GM12878 (cell line): ENCODE measurements around the gene WNK1. TPM values are rescaled to one million over a fixed set of nuclear protein-coding genes. Genes with fewer than 3 reads are reported as not detected.
A peak's percentile ranks its signal among the peaks of the same experiment; 100 is the strongest.

Experiments
- ATAC-seq: fragments of 200-7000 bp; cut with Tn5 transposase; 3 replicates; pipeline ENCODE4 v1.9.1; 2020; ENCODE audit warnings: mild to moderate bottlenecking, moderate library complexity
- BruUV-seq: library from RNA; stranded (reverse); fragments of 400-500 nt; replicated peaks from 2 replicates; lab custom pipeline; 2021; lab: Mats Ljungman, UMichigan
- CTCF ChIA-PET: fragments of 300-600 bp; sonication (Branson Sonifier 250); formaldehyde crosslinking; extraction: SDS; loops from one replicate; lab custom pipeline; 2021; ENCODE audit warnings: inconsistent platforms; lab: Yijun Ruan, JAX
- POLR2A ChIA-PET: fragments of 350-600 bp; formaldehyde crosslinking; extraction: SDS; loops from one replicate; lab custom pipeline; 2021; ENCODE audit warnings: inconsistent platforms; lab: Charles Lee
- RAD21 ChIA-PET: fragments of 300-600 bp; sonication (Branson Sonifier 250); formaldehyde crosslinking; loops from one replicate; lab custom pipeline; 2023; ENCODE audit warnings: antibody characterized with exemption; ENCODE audit not compliant: unreplicated experiment; lab: Charles Lee
- SMC1A ChIA-PET: fragments of 300-600 bp; sonication (Branson Sonifier 250); formaldehyde crosslinking; loops from one replicate; lab custom pipeline; 2023; ENCODE audit not compliant: unreplicated experiment, uncharacterized antibody; lab: Charles Lee
- DNase-seq: peaks from one replicate; pipeline ENCODE4 v3.0.0-alpha.2; 2011; ENCODE audit warnings: low read depth, low spot score
- FAIRE-seq: peaks from 3 replicates; lab custom pipeline; 2011; peaks lifted over from hg19 to GRCh38; lab: Jason Lieb, UNC
- H2AFZ ChIP-seq: 2 replicates; pipeline ENCODE4 v1.6.0; 2011; ENCODE audit warnings: low read depth, low read length, control low read depth; ENCODE audit not compliant: control insufficient read depth
- H3K27ac ChIP-seq: 2 replicates; pipeline ENCODE4 v1.5.1; 2011; ENCODE audit warnings: control low read depth; ENCODE audit not compliant: control insufficient read depth, insufficient read depth
- H3K27me3 ChIP-seq, 2 experiments: replicated peaks in 1 of 2; 2 replicates each; pipeline versions ENCODE4 v1.6.0 to v1.6.1; 2011; ENCODE audit warnings: low read length in 1 of 2; ENCODE audit not compliant: control insufficient read depth in 2 of 2, insufficient read depth in 2 of 2
- H3K36me3 ChIP-seq, 2 experiments: 2 replicates each; pipeline ENCODE4 v1.5.1; 2011; ENCODE audit warnings: low read length in 1 of 2; ENCODE audit not compliant: control insufficient read depth in 2 of 2, insufficient read depth in 2 of 2
- H3K4me1 ChIP-seq: 2 replicates; pipeline ENCODE4 v1.6.1; 2011; ENCODE audit warnings: mild to moderate bottlenecking, low read length, moderate library complexity, mixed read lengths; ENCODE audit not compliant: control insufficient read depth, insufficient read depth
- H3K4me2 ChIP-seq: 2 replicates; pipeline ENCODE4 v1.6.0; 2011; ENCODE audit warnings: control low read depth; ENCODE audit not compliant: control insufficient read depth, insufficient read depth
- H3K4me3 ChIP-seq: fragments of 200-600 bp; sonication (generic); 2 replicates; pipeline ENCODE4 v1.5.1; 2016
- H3K79me2 ChIP-seq: 2 replicates; pipeline ENCODE4 v1.6.0; 2011; ENCODE audit warnings: low read length; ENCODE audit not compliant: control insufficient read depth, insufficient read depth
- H3K9ac ChIP-seq: 2 replicates; pipeline ENCODE4 v1.8.0; 2011; ENCODE audit warnings: low read length, control low read depth, mixed read lengths; ENCODE audit not compliant: control insufficient read depth, insufficient read depth
- H3K9me3 ChIP-seq: replicated peaks from 3 replicates; pipeline ENCODE4 v1.5.1; 2011; ENCODE audit warnings: mild to moderate bottlenecking, low read length; ENCODE audit not compliant: control insufficient read depth, insufficient read depth
- H4K20me1 ChIP-seq: 2 replicates; pipeline ENCODE4 v1.6.0; 2011; ENCODE audit not compliant: control insufficient read depth, insufficient read depth
- CBFB ChIP-seq: IDR thresholded peaks from 2 replicates; pipeline ENCODE4 v1.6.1; 2016; ENCODE audit warnings: antibody characterized with exemption, low read depth
- MTA2 ChIP-seq: fragments of 450-650 bp; IDR thresholded peaks from 2 replicates; pipeline ENCODE4 v1.6.1; 2016; ENCODE audit warnings: low read depth, mild to moderate bottlenecking, moderate library complexity
- NFYB ChIP-seq: IDR thresholded peaks from 2 replicates; pipeline ENCODE4 v1.6.1; 2011; ENCODE audit warnings: low read depth, mild to moderate bottlenecking, low read length, improper control_type of control experiment, moderate library complexity; ENCODE audit not compliant: insufficient read depth
- ZNF207 ChIP-seq: fragments of 450-650 bp; IDR thresholded peaks from 2 replicates; pipeline ENCODE4 v1.6.1; 2014; ENCODE audit warnings: antibody characterized with exemption, mild to moderate bottlenecking, borderline replicate concordance
- WGBS: methylation state at CpG from one replicate; pipeline ENCODE4 v1.1.6; 2016; ENCODE audit warnings: low lambda C conversion rate; ENCODE audit not compliant: insufficient replicate concordance, insufficient coverage; ENCODE audit errors: missing lambda C conversion rate; 5-methylcytosine and 5-hydroxymethylcytosine counted together
- in situ Hi-C: fragments of 300-500 bp; cut with MboI; formaldehyde crosslinking; loops from 9 replicates; pipeline ENCODE4 v1.14.3; 2018; ENCODE audit warnings: mixed read lengths
- intact Hi-C: fragments of 100-400 bp; cut with micrococcal nuclease; formaldehyde crosslinking; loops from one replicate; pipeline ENCODE4 v1.14.2; 2022; ENCODE audit not compliant: unreplicated experiment
- polyA plus RNA-seq, 11 experiments: library from polyadenylated mRNA; depleted of rRNA in 4 of 11; unstranded in 6 of 11; stranded (reverse) in 5 of 11; fragments of >200 nt; fragmentation: Nextera tagmentation in 4 of 11; fragmentation: Illumina TruSeq in 1 of 11; extraction: Ambion mirVana in 4 of 11; extraction: Trizol in 1 of 11; gene quantifications; 1 replicate in 1 of 11; 2 replicates in 10 of 11; pipeline versions ENCODE4 v1.2.1 to v1.2.3, GENCODE V29; 2011 to 2016; ENCODE audit warnings: inconsistent platforms in 2 of 11, missing spikeins in 2 of 11, low read depth in 1 of 11
- total RNA-seq, 4 experiments: library from RNA; depleted of rRNA in 3 of 4; stranded (reverse); fragments of >200 nt in 3 of 4; fragmentation: Illumina TruSeq in 1 of 4; extraction: Trizol in 1 of 4; gene quantifications; 2 replicates each; pipeline versions ENCODE4 v1.2.1 to v1.2.3, GENCODE V29; 2013 to 2021
- TF ChIP-seq, protein P1 (sequence below): IDR thresholded peaks from 2 replicates; pipeline ENCODE4 v1.6.1; 2011; ENCODE audit warnings: low read depth, mild to moderate bottlenecking, low read length, moderate library complexity, borderline replicate concordance; ENCODE audit errors: extremely low read depth

The WNK1 gene
- total and polyA plus RNA-seq, 10 of the 15 experiments (the other 5 are each of a cell fraction or from before 2014, with no cell fraction given) = 9.6 to 151 (median 86.6) TPM

DNA sequence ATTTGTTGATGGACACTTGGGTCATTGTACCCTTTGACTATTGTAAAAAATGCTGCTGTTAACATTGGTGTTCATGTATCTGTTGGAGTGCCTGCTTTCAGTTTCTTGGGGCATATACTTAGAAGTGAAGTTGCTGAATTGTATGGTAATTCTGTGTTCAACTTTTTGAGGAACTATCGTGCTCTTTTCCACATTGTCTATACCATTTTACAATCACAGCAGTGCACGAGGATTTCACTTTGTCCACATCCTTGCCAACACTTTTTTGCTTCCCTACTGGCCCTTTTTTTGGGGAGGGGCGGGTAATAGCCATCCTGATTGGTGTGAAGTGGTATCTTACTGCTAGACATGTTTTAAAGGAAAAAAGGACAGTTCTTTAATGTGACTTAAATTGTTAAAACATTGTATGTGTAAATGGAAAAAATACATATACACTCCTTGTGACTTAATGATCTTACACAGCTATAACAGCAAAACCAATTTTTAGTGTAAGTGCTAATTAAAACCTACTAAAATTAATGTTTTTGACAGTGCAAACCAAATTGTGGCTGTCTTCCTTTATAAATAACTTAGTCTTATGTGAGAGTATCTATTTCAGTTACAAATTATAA lies 52.7 kb downstream of the WNK1 start:
- no peaks in the 10 kb centered on the region; the same call in 2 of the 3 replicates for H3K9me3 ChIP-seq
- intact Hi-C loops = no loop called here
- peak overlapping the region; percentile 52 for H3K27ac ChIP-seq
- no peaks in the 10 kb centered on the region for H4K20me1 ChIP-seq
- H3K4me1 ChIP-seq = peaks cover 58% of the 10 kb centered on the region
- H3K4me3 ChIP-seq = peak overlapping the region; percentile 26; the same call in 1 of the 2 replicates
- 44% methylated on average over 3 of the region's 3 CpGs for WGBS
- TF ChIP-seq NFYB (0 out of 2 replicates have a peak, but pooled peaks have one; percentile 11), MTA2 (peak; percentile 50; the same call in 1 of the 2 replicates), CBFB (no peak)
- TF ChIP-seq, all 136 proteins: peak for 2
- Histone ChIP-seq H2AFZ (no peak overlapping the region), H3K9ac (no peak overlapping the region), H3K4me2 (peak overlapping the region; percentile 73), H3K27me3 (no peaks in the 10 kb centered on the region), H3K36me3 (no peaks in the 10 kb centered on the region), H3K79me2 (peaks cover 97% of the 10 kb centered on the region)
- BruUV-seq = no TSS peak
- FAIRE-seq = no peak
- no peak for DNase-seq
- in situ Hi-C loops = no loop called here
- ChIA-PET CTCF (interaction anchor here (0.7 to 2.5 kb wide), 4 partner anchors 9 to 191 kb away, joined by 3 to 10 read pairs (median 6); no protein-coding TSS in a partner anchor), POLR2A (interaction anchor here (0.8 to 1.0 kb wide), 3 partner anchors 28 to 66 kb away, joined by 3 to 4 read pairs (median 3); no protein-coding TSS in a partner anchor), SMC1A (interaction anchor here (1.1 to 3.6 kb wide), 8 partner anchors 8 to 229 kb away, joined by 3 to 27 read pairs (median 4); no protein-coding TSS in a partner anchor), RAD21 (interaction anchor here (0.8 to 1.6 kb wide), 7 partner anchors 28 to 195 kb away, joined by 3 to 10 read pairs (median 4); no protein-coding TSS in a partner anchor)
- peak; percentile 32 for ATAC-seq

DNA sequence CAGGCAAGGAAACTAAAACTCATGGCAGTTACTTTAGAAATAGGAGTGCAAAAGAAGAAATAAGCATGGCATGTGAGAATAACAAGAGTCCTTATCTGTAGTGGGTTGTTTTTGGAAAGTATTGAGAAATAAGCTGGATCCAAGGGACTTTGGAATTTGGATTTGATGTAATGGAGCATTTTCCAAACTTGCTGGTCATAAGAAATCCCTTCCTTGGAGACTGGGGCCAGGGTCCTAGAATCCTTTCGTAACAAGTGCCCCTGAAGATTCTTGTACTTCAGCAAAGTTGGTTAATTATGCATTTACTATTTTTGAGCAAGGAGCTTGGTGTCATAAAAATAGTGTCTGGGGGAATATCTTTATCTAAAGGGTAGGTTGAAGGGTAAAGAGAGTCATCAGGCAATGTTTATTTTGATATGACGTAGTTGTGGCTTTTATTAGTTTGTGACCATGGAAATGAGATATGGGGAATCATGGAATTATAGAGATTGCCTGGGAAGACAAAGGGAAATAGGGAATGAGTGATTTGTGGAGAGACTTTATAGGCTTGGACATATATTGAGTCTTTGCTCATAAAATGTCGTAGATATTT lies 53.9 kb downstream of the WNK1 start:
- Histone ChIP-seq H3K4me2 (peak overlapping the region; percentile 66), H3K36me3 (no peaks in the 10 kb centered on the region), H3K4me1 (peaks cover 65% of the 10 kb centered on the region), H4K20me1 (no peaks in the 10 kb centered on the region), H2AFZ (no peak overlapping the region), H3K9ac (no peak overlapping the region), H3K79me2 (peaks cover 97% of the 10 kb centered on the region), H3K9me3 (no peaks in the 10 kb centered on the region), H3K4me3 (no peak overlapping the region), H3K27ac (peak overlapping the region; percentile 4; the same call in 1 of the 2 replicates), H3K27me3 (no peaks in the 10 kb centered on the region)
- ChIA-PET CTCF (interaction anchor here (0.8 to 1.4 kb wide), 4 partner anchors 11 to 52 kb away, joined by 3 to 8 read pairs (median 4); no protein-coding TSS in a partner anchor), POLR2A (interaction anchor here (0.6 to 1.8 kb wide), 5 partner anchors 14 to 136 kb away, joined by 3 to 4 read pairs (median 3); no protein-coding TSS in a partner anchor), SMC1A (interaction anchor here (0.7 to 3.6 kb wide), 13 partner anchors 10 to 230 kb away, joined by 3 to 27 read pairs (median 4); no protein-coding TSS in a partner anchor), RAD21 (interaction anchor here (0.7 to 2.3 kb wide), 8 partner anchors 46 to 230 kb away, joined by 3 to 13 read pairs (median 4); no protein-coding TSS in a partner anchor)
- TF ChIP-seq, protein P1, sequence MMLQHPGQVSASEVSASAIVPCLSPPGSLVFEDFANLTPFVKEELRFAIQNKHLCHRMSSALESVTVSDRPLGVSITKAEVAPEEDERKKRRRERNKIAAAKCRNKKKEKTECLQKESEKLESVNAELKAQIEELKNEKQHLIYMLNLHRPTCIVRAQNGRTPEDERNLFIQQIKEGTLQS = no peak
- no peak for TF ChIP-seq ZNF207
- 78% methylated on average over 3 of the region's 3 CpGs for WGBS
- in situ Hi-C loops = no loop called here
- intact Hi-C loops = no loop called here
- FAIRE-seq (no peak), DNase-seq (no peak), ATAC-seq (no peak)
- BruUV-seq = no TSS peak
